GF-D8 (cell line): ENCODE results near the gene MTCL1.

Experiments
- DNase-seq: peaks from one replicate; lab custom pipeline; 2025; lab: John Stamatoyannopoulos, UW

MTCL1 gene

GRCh38 chr18:8835521-8835953 lies 130.2 kb downstream of the MTCL1 start:
- DNase-seq, result peak; percentile 94

- no peak for DNase-seq
Measured at GRCh38 chr18:8839281-8839680, 133.9 kb downstream of the MTCL1 start.

- DNase-seq, result no peak
Measured at GRCh38 chr18:8841781-8842485, 136.6 kb downstream of the MTCL1 start.

GRCh38 chr18:8842506-8842905 lies 137.2 kb downstream of the MTCL1 start:
- DNase-seq, result no peak

- no peak for DNase-seq
Measured at GRCh38 chr18:8843005-8843404, 137.6 kb downstream of the MTCL1 start.

GRCh38 chr18:8844721-8845148 lies 139.4 kb downstream of the MTCL1 start:
- DNase-seq, result no peak

GRCh38 chr18:8845506-8845905 lies 140.2 kb downstream of the MTCL1 start:
- no peak for DNase-seq

GRCh38 chr18:8847066-8847755 lies 141.9 kb downstream of the MTCL1 start:
- DNase-seq, result no peak

GRCh38 chr18:8847900-8848299 lies 142.5 kb downstream of the MTCL1 start:
- no peak for DNase-seq

GRCh38 chr18:8848541-8848940 lies 143.2 kb downstream of the MTCL1 start:
- no peak for DNase-seq

- no peak for DNase-seq
Measured at GRCh38 chr18:8849696-8850095, 144.3 kb downstream of the MTCL1 start.

- DNase-seq, result no peak
Measured at GRCh38 chr18:8851659-8852058, 146.3 kb downstream of the MTCL1 start.

- DNase-seq, result no peak
Measured at GRCh38 chr18:8854550-8854949, 149.2 kb downstream of the MTCL1 start.

- no peak for DNase-seq
Measured at GRCh38 chr18:8854962-8855361, 149.6 kb downstream of the MTCL1 start.

GRCh38 chr18:8856212-8856611 lies 150.9 kb downstream of the MTCL1 start:
- DNase-seq, result no peak

GRCh38 chr18:8856769-8857393 lies 151.5 kb downstream of the MTCL1 start:
- no peak for DNase-seq

GRCh38 chr18:8857806-8858205 lies 152.4 kb downstream of the MTCL1 start:
- DNase-seq, result no peak

- DNase-seq, result no peak
Measured at GRCh38 chr18:8858888-8859511, 153.6 kb downstream of the MTCL1 start.

GRCh38 chr18:8860845-8861642 lies 155.7 kb downstream of the MTCL1 start:
- DNase-seq, result no peak

- DNase-seq, result no peak
Measured at GRCh38 chr18:8863427-8863826, 158.1 kb downstream of the MTCL1 start.

GRCh38 chr18:8865934-8866333 lies 160.6 kb downstream of the MTCL1 start:
- no peak for DNase-seq

- no peak for DNase-seq
Measured at GRCh38 chr18:8866679-8867078, 161.3 kb downstream of the MTCL1 start.
